NCI-H1694 (cell line): ENCODE data around the gene POLRMT.
A peak's percentile ranks its signal among the peaks of the same experiment; 100 is the strongest.

Source experiments
- DNase-seq: peaks from one replicate; lab custom pipeline; 2025; lab: John Stamatoyannopoulos, UW

The POLRMT gene

DNA sequence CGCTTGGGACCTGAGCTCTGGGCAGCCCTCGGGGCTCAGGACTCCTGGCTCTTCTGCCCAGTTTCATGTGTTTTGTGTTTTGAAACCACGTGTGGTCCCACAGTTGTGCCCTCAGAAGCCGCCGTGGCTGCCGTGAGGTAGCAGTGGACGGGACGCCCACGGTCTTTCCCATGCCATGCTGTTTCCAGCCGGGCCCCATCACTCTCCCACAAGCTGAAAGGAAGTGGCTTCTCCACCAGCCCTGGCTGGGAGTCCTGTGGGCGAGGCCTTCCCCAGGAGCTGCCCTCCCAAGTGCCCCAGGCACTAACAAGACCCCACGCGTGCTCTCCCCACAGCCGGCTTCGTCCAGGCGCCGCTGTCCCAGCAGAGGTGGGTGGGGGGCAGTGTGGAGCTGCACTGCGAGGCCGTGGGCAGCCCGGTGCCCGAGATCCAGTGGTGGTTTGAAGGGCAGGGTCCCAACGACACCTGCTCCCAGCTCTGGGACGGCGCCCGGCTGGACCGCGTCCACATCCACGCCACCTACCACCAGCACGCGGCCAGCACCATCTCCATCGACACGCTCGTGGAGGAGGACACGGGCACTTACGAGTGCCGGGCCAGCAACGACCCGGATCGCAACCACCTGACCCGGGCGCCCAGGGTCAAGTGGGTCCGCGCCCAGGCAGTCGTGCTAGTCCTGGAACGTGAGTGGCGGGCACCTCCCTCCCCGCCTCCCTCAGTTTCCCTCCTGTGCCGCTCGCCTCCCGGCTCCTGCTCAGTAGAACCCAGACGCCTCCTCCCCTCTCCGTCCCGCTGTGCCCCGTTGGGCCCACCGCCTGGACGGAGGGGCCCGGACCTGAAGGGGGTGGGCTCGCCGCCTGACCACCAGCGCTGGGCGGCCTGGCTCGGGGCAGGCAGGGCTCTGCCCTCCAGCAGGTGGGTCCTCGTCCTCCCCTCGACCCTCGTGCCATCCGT, 55.6 kb downstream of the POLRMT start:
- DNase-seq, result no peak

GRCh38 chr19:576768-577438, 56.4 kb downstream of the POLRMT start:
- no peak for DNase-seq

- DNase-seq, result no peak
Measured at GRCh38 chr19:575527-576506, 57.5 kb downstream of the POLRMT start.

GRCh38 chr19:574658-575526, 58.4 kb downstream of the POLRMT start:
- no peak for DNase-seq

DNA sequence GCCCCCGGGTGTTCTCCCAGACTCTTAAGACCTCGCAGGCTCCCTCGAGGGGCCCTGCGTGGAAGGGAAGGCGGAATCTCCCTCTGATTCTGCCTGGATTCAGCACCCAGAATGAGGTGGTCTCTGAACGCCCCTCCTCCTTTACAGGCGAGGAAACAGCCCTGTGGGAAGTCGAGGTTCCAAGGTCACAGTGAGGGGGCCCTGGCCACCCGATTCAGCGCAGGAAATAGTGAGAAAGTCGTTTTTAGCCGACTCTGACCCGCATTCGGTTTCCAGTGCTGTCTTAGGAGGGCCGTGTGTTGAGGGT, 59.9 kb downstream of the POLRMT start:
- DNase-seq, result no peak

GRCh38 chr19:572743-573518, 60.4 kb downstream of the POLRMT start:
- DNase-seq, result no peak

- peak; percentile 70 for DNase-seq
Measured at GRCh38 chr19:572140-572742, 61.1 kb downstream of the POLRMT start, which contains the start of gene BSG. Gene BSG, plus strand, starts transcription at chr19:572596. Its CDS starts 39 bp downstream, at chr19:572635.

DNA sequence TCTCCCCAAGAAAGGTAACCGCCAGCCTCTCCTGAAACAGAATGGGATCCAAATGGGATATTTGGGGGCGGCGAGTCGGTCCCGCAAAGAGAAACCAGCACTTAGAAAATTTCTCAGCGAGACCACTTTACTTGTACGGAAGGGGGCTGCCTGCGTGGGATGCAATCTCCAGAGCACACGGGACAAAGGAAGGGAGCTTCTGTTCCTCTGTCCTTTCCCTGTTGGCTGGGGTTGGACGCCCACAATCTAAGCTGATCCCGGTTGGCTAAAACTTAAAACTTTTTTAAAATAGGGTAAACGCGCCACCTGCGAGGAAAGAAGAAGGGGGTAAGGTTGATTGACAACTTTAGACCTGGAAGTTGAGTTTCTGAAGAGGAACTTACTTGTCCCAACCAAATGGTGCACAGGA, 61.8 kb downstream of the POLRMT start:
- DNase-seq, result no peak

- DNase-seq, result no peak
Measured at GRCh38 chr19:570937-571565, 62.3 kb downstream of the POLRMT start.

- no peak for DNase-seq
Measured at GRCh38 chr19:570251-570686, 63.1 kb downstream of the POLRMT start.

- DNase-seq, result no peak
Measured at GRCh38 chr19:567296-567900, 65.9 kb downstream of the POLRMT start.
